GM12878 (cell line): ENCODE data around the gene SCNN1B. TPM values are rescaled to one million over a fixed set of nuclear protein-coding genes. Genes with fewer than 3 reads are reported as not detected.
A peak's percentile ranks its signal among the peaks of the same experiment; 100 is the strongest.

Experiments
- ATAC-seq: fragments of 200-7000 bp; cut with Tn5 transposase; 3 replicates; pipeline ENCODE4 v1.9.1; 2020; ENCODE audit warnings: mild to moderate bottlenecking, moderate library complexity
- Bru-seq: library from RNA; stranded (reverse); fragments of 400-500 nt; gene quantifications from one replicate; lab custom pipeline; 2021; lab: Mats Ljungman, UMichigan
- BruChase-seq, 2 experiments: library from RNA; stranded (reverse); fragments of 400-500 nt; gene quantifications; one replicate each; lab custom pipeline; 2021; lab: Mats Ljungman, UMichigan
- BruUV-seq: library from RNA; stranded (reverse); fragments of 400-500 nt; replicated peaks from 2 replicates; lab custom pipeline; 2021; lab: Mats Ljungman, UMichigan
- CTCF ChIA-PET: fragments of 300-600 bp; sonication (Branson Sonifier 250); formaldehyde crosslinking; extraction: SDS; loops from one replicate; lab custom pipeline; 2021; ENCODE audit warnings: inconsistent platforms; lab: Yijun Ruan, JAX
- POLR2A ChIA-PET: fragments of 350-600 bp; formaldehyde crosslinking; extraction: SDS; loops from one replicate; lab custom pipeline; 2021; ENCODE audit warnings: inconsistent platforms; lab: Charles Lee
- RAD21 ChIA-PET: fragments of 300-600 bp; sonication (Branson Sonifier 250); formaldehyde crosslinking; loops from one replicate; lab custom pipeline; 2023; ENCODE audit warnings: antibody characterized with exemption; ENCODE audit not compliant: unreplicated experiment; lab: Charles Lee
- SMC1A ChIA-PET: fragments of 300-600 bp; sonication (Branson Sonifier 250); formaldehyde crosslinking; loops from one replicate; lab custom pipeline; 2023; ENCODE audit not compliant: unreplicated experiment, uncharacterized antibody; lab: Charles Lee
- DNase-seq: peaks from one replicate; pipeline ENCODE4 v3.0.0-alpha.2; 2011; ENCODE audit warnings: low read depth, low spot score
- FAIRE-seq: peaks from 3 replicates; lab custom pipeline; 2011; peaks lifted over from hg19 to GRCh38; lab: Jason Lieb, UNC
- H2AFZ ChIP-seq: 2 replicates; pipeline ENCODE4 v1.6.0; 2011; ENCODE audit warnings: low read depth, low read length, control low read depth; ENCODE audit not compliant: control insufficient read depth
- H3K27ac ChIP-seq: 2 replicates; pipeline ENCODE4 v1.5.1; 2011; ENCODE audit warnings: control low read depth; ENCODE audit not compliant: control insufficient read depth, insufficient read depth
- H3K27me3 ChIP-seq, 2 experiments: replicated peaks in 1 of 2; 2 replicates each; pipeline versions ENCODE4 v1.6.0 to v1.6.1; 2011; ENCODE audit warnings: low read length in 1 of 2; ENCODE audit not compliant: control insufficient read depth in 2 of 2, insufficient read depth in 2 of 2
- H3K36me3 ChIP-seq, 2 experiments: 2 replicates each; pipeline ENCODE4 v1.5.1; 2011; ENCODE audit warnings: low read length in 1 of 2; ENCODE audit not compliant: control insufficient read depth in 2 of 2, insufficient read depth in 2 of 2
- H3K4me1 ChIP-seq: 2 replicates; pipeline ENCODE4 v1.6.1; 2011; ENCODE audit warnings: mild to moderate bottlenecking, low read length, moderate library complexity, mixed read lengths; ENCODE audit not compliant: control insufficient read depth, insufficient read depth
- H3K4me2 ChIP-seq: 2 replicates; pipeline ENCODE4 v1.6.0; 2011; ENCODE audit warnings: control low read depth; ENCODE audit not compliant: control insufficient read depth, insufficient read depth
- H3K4me3 ChIP-seq: fragments of 200-600 bp; sonication (generic); 2 replicates; pipeline ENCODE4 v1.5.1; 2016
- H3K79me2 ChIP-seq: 2 replicates; pipeline ENCODE4 v1.6.0; 2011; ENCODE audit warnings: low read length; ENCODE audit not compliant: control insufficient read depth, insufficient read depth
- H3K9ac ChIP-seq: 2 replicates; pipeline ENCODE4 v1.8.0; 2011; ENCODE audit warnings: low read length, control low read depth, mixed read lengths; ENCODE audit not compliant: control insufficient read depth, insufficient read depth
- H3K9me3 ChIP-seq: replicated peaks from 3 replicates; pipeline ENCODE4 v1.5.1; 2011; ENCODE audit warnings: mild to moderate bottlenecking, low read length; ENCODE audit not compliant: control insufficient read depth, insufficient read depth
- H4K20me1 ChIP-seq: 2 replicates; pipeline ENCODE4 v1.6.0; 2011; ENCODE audit not compliant: control insufficient read depth, insufficient read depth
- FOS ChIP-seq: IDR thresholded peaks from 3 replicates; pipeline ENCODE4 v1.6.1; 2011; ENCODE audit warnings: borderline replicate concordance; ENCODE audit not compliant: insufficient read length; ENCODE audit errors: extremely low read depth
- GABPA ChIP-seq: IDR thresholded peaks from 2 replicates; pipeline ENCODE4 v1.6.1; 2014; ENCODE audit warnings: antibody characterized with exemption, low read depth, mild to moderate bottlenecking, inconsistent platforms
- HDAC2 ChIP-seq: fragments of 200-600 bp; sonication (generic); IDR thresholded peaks from 2 replicates; pipeline ENCODE4 v1.6.1; 2017
- MEF2A ChIP-seq: IDR thresholded peaks from 2 replicates; pipeline ENCODE4 v1.6.1; 2011; ENCODE audit warnings: low read depth, mild to moderate bottlenecking, low read length, moderate library complexity; ENCODE audit not compliant: insufficient read depth
- MTA2 ChIP-seq: fragments of 450-650 bp; IDR thresholded peaks from 2 replicates; pipeline ENCODE4 v1.6.1; 2016; ENCODE audit warnings: low read depth, mild to moderate bottlenecking, moderate library complexity
- NBN ChIP-seq: fragments of 450-650 bp; IDR thresholded peaks from 2 replicates; pipeline ENCODE4 v1.6.1; 2016
- POU2F2 ChIP-seq: IDR thresholded peaks from 3 replicates; pipeline ENCODE4 v1.6.1; 2011; ENCODE audit warnings: low read depth, mild to moderate bottlenecking, low read length, borderline replicate concordance
- RAD21 ChIP-seq: IDR thresholded peaks from 2 replicates; pipeline ENCODE4 v1.6.1; 2011; ENCODE audit warnings: mild to moderate bottlenecking, low read depth, low read length, moderate library complexity; ENCODE audit not compliant: insufficient read depth
- SPI1 ChIP-seq: IDR thresholded peaks from 2 replicates; pipeline ENCODE4 v1.6.1; 2011; ENCODE audit warnings: low read depth, mild to moderate bottlenecking, low read length, moderate library complexity, borderline replicate concordance; ENCODE audit not compliant: insufficient read depth
- SREBF1 ChIP-seq: IDR thresholded peaks from 2 replicates; pipeline ENCODE4 v1.6.1; 2012; ENCODE audit warnings: mild to moderate bottlenecking, low read length
- TAF1 ChIP-seq: IDR thresholded peaks from 2 replicates; pipeline ENCODE4 v1.6.1; 2011; ENCODE audit warnings: mild to moderate bottlenecking, low read depth, low read length, borderline replicate concordance
- TCF12 ChIP-seq: IDR thresholded peaks from 2 replicates; pipeline ENCODE4 v1.6.1; 2011; ENCODE audit warnings: low read depth, mild to moderate bottlenecking, low read length
- WGBS: methylation state at CpG from one replicate; pipeline ENCODE4 v1.1.6; 2016; ENCODE audit warnings: low lambda C conversion rate; ENCODE audit not compliant: insufficient replicate concordance, insufficient coverage; ENCODE audit errors: missing lambda C conversion rate; 5-methylcytosine and 5-hydroxymethylcytosine counted together
- in situ Hi-C: fragments of 300-500 bp; cut with MboI; formaldehyde crosslinking; loops from 9 replicates; pipeline ENCODE4 v1.14.3; 2018; ENCODE audit warnings: mixed read lengths
- intact Hi-C: fragments of 100-400 bp; cut with micrococcal nuclease; formaldehyde crosslinking; loops from one replicate; pipeline ENCODE4 v1.14.2; 2022; ENCODE audit not compliant: unreplicated experiment
- long read RNA-seq, 2 experiments: library from polyadenylated mRNA; unstranded; transcript quantifications; one replicate each; pipeline ENCODE4 v2.0.0, GENCODE V29; 2019 to 2020
- polyA minus RNA-seq, 3 experiments: library from RNA; depleted of rRNA, polyadenylated mRNA; stranded (reverse); fragments of >200 nt; gene quantifications; 2 replicates each; pipeline ENCODE4 v1.2.3, GENCODE V29; 2011
- polyA plus RNA-seq, 11 experiments: library from polyadenylated mRNA; depleted of rRNA in 4 of 11; unstranded in 6 of 11; stranded (reverse) in 5 of 11; fragments of >200 nt; fragmentation: Nextera tagmentation in 4 of 11; fragmentation: Illumina TruSeq in 1 of 11; extraction: Ambion mirVana in 4 of 11; extraction: Trizol in 1 of 11; gene quantifications; 1 replicate in 1 of 11; 2 replicates in 10 of 11; pipeline versions ENCODE4 v1.2.1 to v1.2.3, GENCODE V29; 2011 to 2016; ENCODE audit warnings: inconsistent platforms in 2 of 11, missing spikeins in 2 of 11, low read depth in 1 of 11
- total RNA-seq, 4 experiments: library from RNA; depleted of rRNA in 3 of 4; stranded (reverse); fragments of >200 nt in 3 of 4; fragmentation: Illumina TruSeq in 1 of 4; extraction: Trizol in 1 of 4; gene quantifications; 2 replicates each; pipeline versions ENCODE4 v1.2.1 to v1.2.3, GENCODE V29; 2013 to 2021
- TF ChIP-seq, protein P1 (sequence below): fragments of 450-650 bp; IDR thresholded peaks from 2 replicates; pipeline ENCODE4 v1.6.1; 2017; ENCODE audit warnings: mild to moderate bottlenecking, moderate library complexity

SCNN1B gene
- 0.98 and 1.5 TPM in 2 replicates for total RNA-seq (2013; cell fraction: nucleolus; rRNA removed)
- 0.22 and 0.28 TPM in 2 replicates for total RNA-seq (2014; rRNA removed)
- 0.37 and 0.58 TPM in 2 replicates for total RNA-seq (2014; rRNA removed; fragmentation: Illumina TruSeq; extraction: Trizol)
- 0.49 and 0.80 TPM in 2 replicates for total RNA-seq (2021)
- polyA plus RNA-seq (2011; ENCODE audit: low read depth): 1.3 TPM
- 0.59 and 1.5 TPM in 2 replicates for polyA plus RNA-seq (2011; rRNA removed)
- 1.1 and 1.3 TPM in 2 replicates for polyA plus RNA-seq (2011; cell fraction: cytosol; rRNA removed)
- polyA plus RNA-seq (2011; cell fraction: nucleus; rRNA removed): 2.0 and 2.9 TPM in 2 replicates
- polyA plus RNA-seq (2012): 0.68 and 1.5 TPM in 2 replicates
- polyA plus RNA-seq (2014; fragmentation: Illumina TruSeq; extraction: Trizol): 0.10 and 0.69 TPM in 2 replicates
- polyA plus RNA-seq (2014; fragmentation: Nextera tagmentation; extraction: Ambion mirVana): 1 to 10 TPM in 1 of 2 experiments, under 1 TPM in 1; 0.99 to 1.3 TPM
- 0.27 and 0.51 TPM in 2 replicates for polyA plus RNA-seq (2014; rRNA removed)
- under 1 TPM; 0.44 to 0.82 TPM for polyA plus RNA-seq (2016; fragmentation: Nextera tagmentation; extraction: Ambion mirVana)
- polyA minus RNA-seq (2011; rRNA and poly(A)+ RNA removed): 1.0 and 2.6 TPM in 2 replicates
- 0.94 and 1.2 TPM in 2 replicates for polyA minus RNA-seq (2011; cell fraction: cytosol; rRNA and poly(A)+ RNA removed)
- polyA minus RNA-seq (2011; cell fraction: nucleus; rRNA and poly(A)+ RNA removed): 0.38 and 0.60 TPM in 2 replicates
- percentile 27 among the genes with signal in this experiment for Bru-seq, nascent RNA
- BruChase-seq, experiment 1, labeled RNA remaining after a 6-hour chase: percentile 23 among the genes with signal in this experiment
- BruChase-seq, experiment 2, labeled RNA remaining after a 2-hour chase: percentile 20 among the genes with signal in this experiment
- long read RNA-seq, experiment 1, partial matches to known transcripts: 1 of 2 reads
- long read RNA-seq, experiment 1, other reads (novel, unspliced or antisense): 0 of 2 reads
- long read RNA-seq, experiment 2, partial matches to known transcripts: 1 of 3 reads
- long read RNA-seq, experiment 2, other reads (novel, unspliced or antisense): 2 of 3 reads

GRCh38 chr16:23302045-23302956 lies at the start of gene SCNN1B:
SCNN1B (plus strand) TSS chr16:23302302; CDS start chr16:23348600, 46,298 bp downstream.
- H3K4me3 ChIP-seq: peak within 1 kb of the TSS; percentile 41; the same call in 1 of the 2 replicates
- RAD21 ChIA-PET: interaction anchor here (0.5 to 5.0 kb wide), 10 partner anchors 26 to 672 kb away, joined by 3 to 30 read pairs (median 4); no protein-coding TSS in a partner anchor
- H3K9ac ChIP-seq: no peak within 1 kb of the TSS
- peak within 1 kb of the TSS; percentile 9 for H2AFZ ChIP-seq
- DNase-seq (no peak), ATAC-seq (peak; percentile 82), FAIRE-seq (no peak)
- CTCF ChIA-PET: interaction anchor here (0.7 to 6.6 kb wide), 13 partner anchors 12 to 132 kb away, joined by 3 to 77 read pairs (median 3); partner anchors contain the start of gene SCNN1G
- no peak within 1 kb of the TSS for H3K27ac ChIP-seq
- 5% methylated on average over 48 of the region's 81 CpGs for WGBS
- no TSS peak for BruUV-seq
- H3K4me2 ChIP-seq: peak within 1 kb of the TSS; percentile 61
- H3K27me3 ChIP-seq: peaks cover 2 to 3% of the 10 kb centered on the region in 2 experiments; a peak in 2 of 4 replicates
- H3K4me1 ChIP-seq: peaks cover 5% of the 10 kb centered on the region; the same call in 1 of the 2 replicates
- H3K36me3 ChIP-seq: no peaks in the 10 kb centered on the region
- H3K9me3 ChIP-seq: no peaks in the 10 kb centered on the region
- SMC1A ChIA-PET: interaction anchor here (0.9 to 4.2 kb wide), 12 partner anchors 12 to 132 kb away, joined by 3 to 23 read pairs (median 3); no protein-coding TSS in a partner anchor
- H4K20me1 ChIP-seq: no peaks in the 10 kb centered on the region
- in situ Hi-C loops (no loop called here), intact Hi-C loops (no loop called here)
- POLR2A ChIA-PET: interaction anchor here (0.7 kb wide), 1 partner anchor 28 kb away, joined by 3 read pairs; no protein-coding TSS in a partner anchor
- H3K79me2 ChIP-seq: no peaks in the 10 kb centered on the region
- TF ChIP-seq SREBF1 (no peak), FOS (no peak), RAD21 (no peak), MTA2 (no peak), NBN (0 out of 2 replicates have a peak, but pooled peaks have one; percentile 22), MEF2A (no peak), TAF1 (no peak), HDAC2 (no peak), POU2F2 (no peak), SPI1 (no peak), GABPA (no peak), TCF12 (no peak)
- TF ChIP-seq, protein P1, sequence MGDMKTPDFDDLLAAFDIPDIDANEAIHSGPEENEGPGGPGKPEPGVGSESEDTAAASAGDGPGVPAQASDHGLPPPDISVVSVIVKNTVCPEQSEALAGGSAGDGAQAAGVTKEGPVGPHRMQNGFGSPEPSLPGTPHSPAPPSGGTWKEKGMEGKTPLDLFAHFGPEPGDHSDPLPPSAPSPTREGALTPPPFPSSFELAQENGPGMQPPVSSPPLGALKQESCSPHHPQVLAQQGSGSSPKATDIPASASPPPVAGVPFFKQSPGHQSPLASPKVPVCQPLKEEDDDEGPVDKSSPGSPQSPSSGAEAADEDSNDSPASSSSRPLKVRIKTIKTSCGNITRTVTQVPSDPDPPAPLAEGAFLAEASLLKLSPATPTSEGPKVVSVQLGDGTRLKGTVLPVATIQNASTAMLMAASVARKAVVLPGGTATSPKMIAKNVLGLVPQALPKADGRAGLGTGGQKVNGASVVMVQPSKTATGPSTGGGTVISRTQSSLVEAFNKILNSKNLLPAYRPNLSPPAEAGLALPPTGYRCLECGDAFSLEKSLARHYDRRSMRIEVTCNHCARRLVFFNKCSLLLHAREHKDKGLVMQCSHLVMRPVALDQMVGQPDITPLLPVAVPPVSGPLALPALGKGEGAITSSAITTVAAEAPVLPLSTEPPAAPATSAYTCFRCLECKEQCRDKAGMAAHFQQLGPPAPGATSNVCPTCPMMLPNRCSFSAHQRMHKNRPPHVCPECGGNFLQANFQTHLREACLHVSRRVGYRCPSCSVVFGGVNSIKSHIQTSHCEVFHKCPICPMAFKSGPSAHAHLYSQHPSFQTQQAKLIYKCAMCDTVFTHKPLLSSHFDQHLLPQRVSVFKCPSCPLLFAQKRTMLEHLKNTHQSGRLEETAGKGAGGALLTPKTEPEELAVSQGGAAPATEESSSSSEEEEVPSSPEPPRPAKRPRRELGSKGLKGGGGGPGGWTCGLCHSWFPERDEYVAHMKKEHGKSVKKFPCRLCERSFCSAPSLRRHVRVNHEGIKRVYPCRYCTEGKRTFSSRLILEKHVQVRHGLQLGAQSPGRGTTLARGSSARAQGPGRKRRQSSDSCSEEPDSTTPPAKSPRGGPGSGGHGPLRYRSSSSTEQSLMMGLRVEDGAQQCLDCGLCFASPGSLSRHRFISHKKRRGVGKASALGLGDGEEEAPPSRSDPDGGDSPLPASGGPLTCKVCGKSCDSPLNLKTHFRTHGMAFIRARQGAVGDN: no peak
